ENCODE results near the gene LGALS3BP. TPM values are rescaled to one million over a fixed set of nuclear protein-coding genes. Genes with fewer than 3 reads are reported as not detected.

Gene LGALS3BP
- total RNA-seq, 1 donor from 2014 or later, result 488 TPM

- no peak for TF ChIP-seq POLR2A (IDR thresholded peaks at IDR 0.05)
- TF ChIP-seq POLR2AphosphoS5 (IDR thresholded peaks at IDR 0.05; ENCODE audit: insufficient read depth in 1 of 2, low read depth in 1 of 2), result no peak
- TF ChIP-seq CTCF (IDR thresholded peaks at IDR 0.05), result no peak
- Histone ChIP-seq H3K4me3 (no peak overlapping the region), H3K27me3 (no peaks in the 10 kb centered on the region), H3K4me1 (peaks cover 32% of the 10 kb centered on the region), H3K9me3 (no peaks in the 10 kb centered on the region), H3K36me3 (peaks cover 0 to 58% of the 10 kb centered on the region in 2 donors), H3K27ac (no peak overlapping the region)
- DNase-seq (ENCODE audit: extremely low spot score in 2 of 2), result no peak
- intact Hi-C loops (cut with DNase I), result no loop called here
Observed at GRCh38 chr17:78993981-78994671, 14.4 kb upstream of the LGALS3BP start.

DNA sequence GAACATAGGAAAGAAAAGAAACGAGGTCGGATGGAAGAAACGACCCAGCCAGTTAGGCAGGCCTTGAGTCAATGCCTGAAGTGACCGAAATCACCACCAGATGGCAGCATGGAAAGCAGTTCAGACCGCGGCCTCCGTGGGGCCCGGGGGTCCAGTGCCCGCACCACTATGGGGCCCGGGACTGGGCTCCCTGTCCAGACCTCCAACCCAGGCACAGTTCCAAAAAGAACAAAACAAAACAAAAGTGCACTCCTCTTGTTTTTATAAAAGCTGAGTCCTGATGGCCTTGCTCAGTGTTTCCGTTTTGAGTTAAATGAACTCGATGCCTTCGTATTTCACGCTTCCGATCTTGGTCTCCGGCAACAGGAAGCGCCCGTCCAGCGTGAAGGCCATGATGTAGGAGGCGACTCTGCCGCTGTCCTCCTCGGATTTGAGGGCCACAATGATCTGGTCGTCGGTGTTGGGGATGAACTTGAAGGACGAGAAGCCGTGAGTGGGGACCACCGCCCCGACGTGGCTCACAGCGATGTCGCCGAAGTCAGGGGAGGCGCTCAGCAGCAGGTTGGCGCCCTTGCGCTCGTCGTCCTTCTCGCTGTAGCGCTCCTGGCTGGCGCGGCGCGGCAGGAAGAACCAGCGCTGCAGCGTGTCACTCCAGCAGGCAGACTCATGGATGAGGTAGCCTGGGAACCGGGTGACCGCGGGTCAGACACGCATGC, 13.7 kb upstream of the LGALS3BP start:
- TF ChIP-seq POLR2AphosphoS5 (IDR thresholded peaks at IDR 0.05; ENCODE audit: insufficient read depth in 1 of 2, low read depth in 1 of 2) (no peak), POLR2A (IDR thresholded peaks at IDR 0.05) (no peak), CTCF (IDR thresholded peaks at IDR 0.05) (peak; percentile 44 to 55 (median 46))
- intact Hi-C loops (cut with DNase I), result no loop called here
- no peaks in the 10 kb centered on the region for H3K9me3 ChIP-seq
- no peak overlapping the region for H3K27ac ChIP-seq
- H3K4me1 ChIP-seq, result peaks cover 25% of the 10 kb centered on the region
- H3K36me3 ChIP-seq, result peaks cover 0 to 51% of the 10 kb centered on the region in 2 donors
- H3K27me3 ChIP-seq, result no peaks in the 10 kb centered on the region
- no peak overlapping the region for H3K4me3 ChIP-seq
- DNase-seq (ENCODE audit: extremely low spot score in 2 of 2), result no peak

GRCh38 chr17:78992542-78993212, 13.0 kb upstream of the LGALS3BP start:
- no peak for DNase-seq (ENCODE audit: extremely low spot score in 2 of 2)

GRCh38 chr17:78991906-78992532, 12.3 kb upstream of the LGALS3BP start:
- Histone ChIP-seq H3K27ac (no peak overlapping the region), H3K4me3 (no peak overlapping the region), H3K27me3 (no peaks in the 10 kb centered on the region), H3K36me3 (peaks cover 0 to 37% of the 10 kb centered on the region in 2 donors), H3K4me1 (peaks cover 24% of the 10 kb centered on the region), H3K9me3 (no peaks in the 10 kb centered on the region)
- TF ChIP-seq CTCF (IDR thresholded peaks at IDR 0.05) (no peak), POLR2A (IDR thresholded peaks at IDR 0.05) (no peak)
- DNase-seq (ENCODE audit: extremely low spot score in 2 of 2), result no peak
- intact Hi-C loops (cut with DNase I), result no loop called here

More at GRCh38 chr17:78992542-78993212, 13.0 kb upstream of the LGALS3BP start:
- Histone ChIP-seq H3K4me1 (peaks cover 22% of the 10 kb centered on the region), H3K27ac (no peak overlapping the region), H3K9me3 (no peaks in the 10 kb centered on the region), H3K27me3 (no peaks in the 10 kb centered on the region), H3K36me3 (peaks cover 0 to 44% of the 10 kb centered on the region in 2 donors), H3K4me3 (no peak overlapping the region)
- TF ChIP-seq POLR2AphosphoS5 (IDR thresholded peaks at IDR 0.05; ENCODE audit: insufficient read depth in 1 of 2, low read depth in 1 of 2) (no peak), CTCF (IDR thresholded peaks at IDR 0.05) (no peak), POLR2A (IDR thresholded peaks at IDR 0.05) (no peak)
- intact Hi-C loops (cut with DNase I), result no loop called here
